B cell (primary cell): ENCODE results near the gene ST6GALNAC3.

ENCODE experiments used
- CTCF ChIP-seq: fragments of 200-600 bp; IDR thresholded peaks from one replicate; pipeline ENCODE4 v1.8.0; 2022; ENCODE audit warnings: antibody characterized with exemption, mild to moderate bottlenecking
- EZH2 ChIP-seq: IDR thresholded peaks from 2 replicates; pipeline ENCODE4 v1.6.1; 2012; ENCODE audit warnings: borderline replicate concordance, low read depth, mild to moderate bottlenecking, moderate library complexity, low read length; ENCODE audit not compliant: insufficient read depth, poor library complexity, severe bottlenecking

- no peak for TF ChIP-seq CTCF
- no peak for TF ChIP-seq EZH2
Observed at GRCh38 chr1:76101548-76101947, 27.0 kb downstream of the ST6GALNAC3 start.
